ENCODE measurements around the gene MAP3K19.
"Not testable (repeated sequence)": the region's sequence is repeated elsewhere in the genome, so short reads cannot be mapped to it uniquely, and the experiment has no call there.

Gene MAP3K19

GRCh38 chr2:135052997-135053474 lies 5.8 kb upstream of the MAP3K19 start:
- DNase-seq (ENCODE audit: low read depth in 1 of 2, low spot score in 1 of 2): peak in 1 of 2 donors; percentile 33

- peak; percentile 71 to 84 for DNase-seq (ENCODE audit: low read depth in 1 of 2, low spot score in 1 of 2)
Measured at GRCh38 chr2:135052042-135052876, 5.0 kb upstream of the MAP3K19 start, which contains the start of gene RAB3GAP1. TSS of gene RAB3GAP1 (plus strand) at chr2:135052292. CDS start at chr2:135052308, 16 bp downstream.

GRCh38 chr2:135050684-135051083 lies 3.4 kb upstream of the MAP3K19 start:
- no peak for DNase-seq (ENCODE audit: low read depth in 1 of 2, low spot score in 1 of 2)

GRCh38 chr2:135050132-135050531 lies 2.9 kb upstream of the MAP3K19 start:
- DNase-seq (ENCODE audit: low read depth in 1 of 2, low spot score in 1 of 2): no peak

GRCh38 chr2:135048122-135048521 lies 875 bp upstream of the MAP3K19 start:
- no peak for DNase-seq (ENCODE audit: low read depth in 1 of 2, low spot score in 1 of 2)

GRCh38 chr2:135043345-135043744 lies 3.9 kb downstream of the MAP3K19 start:
- no peak for DNase-seq (ENCODE audit: low read depth in 1 of 2, low spot score in 1 of 2)

- no peak for DNase-seq (ENCODE audit: low read depth in 1 of 2, low spot score in 1 of 2)
Measured at GRCh38 chr2:135037831-135038230, 9.4 kb downstream of the MAP3K19 start.

- DNase-seq (ENCODE audit: low read depth in 1 of 2, low spot score in 1 of 2): not testable (repeated sequence)
Measured at GRCh38 chr2:135033216-135033615, 14.0 kb downstream of the MAP3K19 start.

GRCh38 chr2:135030826-135031225 lies 16.4 kb downstream of the MAP3K19 start:
- DNase-seq (ENCODE audit: low read depth in 1 of 2, low spot score in 1 of 2): no peak

GRCh38 chr2:135029481-135030134 lies 17.6 kb downstream of the MAP3K19 start:
- no peak for DNase-seq (ENCODE audit: low read depth in 1 of 2, low spot score in 1 of 2)

- no peak for DNase-seq (ENCODE audit: low read depth in 1 of 2, low spot score in 1 of 2)
Measured at GRCh38 chr2:135023886-135024485, 23.3 kb downstream of the MAP3K19 start.

GRCh38 chr2:135022952-135023880 lies 24.0 kb downstream of the MAP3K19 start:
- no peak for DNase-seq (ENCODE audit: low read depth in 1 of 2, low spot score in 1 of 2)

- DNase-seq (ENCODE audit: low read depth in 1 of 2, low spot score in 1 of 2): no peak
Measured at GRCh38 chr2:135021618-135022017, 25.6 kb downstream of the MAP3K19 start.

GRCh38 chr2:135011633-135012032 lies 35.6 kb downstream of the MAP3K19 start:
- no peak for DNase-seq (ENCODE audit: low read depth in 1 of 2, low spot score in 1 of 2)

- DNase-seq (ENCODE audit: low read depth in 1 of 2, low spot score in 1 of 2): no peak
Measured at GRCh38 chr2:135010200-135010942, 36.9 kb downstream of the MAP3K19 start.

GRCh38 chr2:135009339-135009738 lies 37.9 kb downstream of the MAP3K19 start:
- no peak for DNase-seq (ENCODE audit: low read depth in 1 of 2, low spot score in 1 of 2)

GRCh38 chr2:135005753-135006152 lies 41.5 kb downstream of the MAP3K19 start:
- DNase-seq (ENCODE audit: low read depth in 1 of 2, low spot score in 1 of 2): no peak

GRCh38 chr2:135004005-135004746 lies 43.1 kb downstream of the MAP3K19 start:
- peak; percentile 61 to 66 for DNase-seq (ENCODE audit: low read depth in 1 of 2, low spot score in 1 of 2)

- DNase-seq (ENCODE audit: low read depth in 1 of 2, low spot score in 1 of 2): no peak
Measured at GRCh38 chr2:135002836-135003235, 44.4 kb downstream of the MAP3K19 start.

All from activated CD4-positive, alpha-beta T cell treated with anti-CD3 and anti-CD28 coated beads, Interleukin-2, amount 50 U/mL, for 24 hours (primary cell).